Measurements from ENCODE around the gene ITGB3BP. TPM values are rescaled to one million over a fixed set of nuclear protein-coding genes. Genes with fewer than 3 reads are reported as not detected.

The ITGB3BP gene
- total and polyA plus RNA-seq, 2 donors from 2014 or later, result 27.2 to 29.1 TPM

GRCh38 chr1:63463248-63463647 lies 59.8 kb downstream of the ITGB3BP start:
- Histone ChIP-seq H3K27me3 (ENCODE audit: control insufficient read depth, insufficient read depth, low read length) (no peaks in the 10 kb centered on the region), H3K4me1 (ENCODE audit: control insufficient read depth in 2 of 3, insufficient read depth in 2 of 3, low read depth in 1 of 3, low read length in 3 of 3) (no peaks in the 10 kb centered on the region), H3K27ac (ENCODE audit: low read depth in 2 of 2, low read length in 2 of 2) (no peak overlapping the region), H3K4me3 (ENCODE audit: low read length in 3 of 3) (no peak overlapping the region), H3K36me3 (ENCODE audit: control insufficient read depth in 2 of 3, insufficient read depth in 3 of 3, low read length in 3 of 3) (no peaks in the 10 kb centered on the region), H3K9ac (ENCODE audit: low read length in 3 of 3) (no peak overlapping the region), H3K9me3 (ENCODE audit: control insufficient read depth in 2 of 3, insufficient read depth in 1 of 3, low read length in 3 of 3) (peaks cover 0 to 6% (median 0%) of the 10 kb centered on the region in 3 donors)
- intact Hi-C loops (cut with DNase I), result no loop called here
- DNase-seq, result no peak
- no peak for TF ChIP-seq CTCF (IDR thresholded peaks at IDR 0.05; ENCODE audit: borderline replicate concordance, extremely low read depth, insufficient read depth)
- no peak for FAIRE-seq

GRCh38 chr1:63461661-63462230 lies 61.3 kb downstream of the ITGB3BP start:
- no peak overlapping the region for H3K27ac ChIP-seq (ENCODE audit: low read depth in 2 of 2, low read length in 2 of 2)
- no peak overlapping the region for H3K9ac ChIP-seq (ENCODE audit: low read length in 3 of 3)
- no peaks in the 10 kb centered on the region for H3K4me1 ChIP-seq (ENCODE audit: control insufficient read depth in 2 of 3, insufficient read depth in 2 of 3, low read depth in 1 of 3, low read length in 3 of 3)
- H3K27me3 ChIP-seq (ENCODE audit: control insufficient read depth, insufficient read depth, low read length), result no peaks in the 10 kb centered on the region
- no peak for DNase-seq
- TF ChIP-seq CTCF (IDR thresholded peaks at IDR 0.05; ENCODE audit: borderline replicate concordance, extremely low read depth, insufficient read depth), result no peak
- intact Hi-C loops (cut with DNase I), result no loop called here
- H3K36me3 ChIP-seq (ENCODE audit: control insufficient read depth in 2 of 3, insufficient read depth in 3 of 3, low read length in 3 of 3), result no peaks in the 10 kb centered on the region
- no peak overlapping the region for H3K4me3 ChIP-seq (ENCODE audit: low read length in 3 of 3)
- peaks cover 0 to 6% (median 0%) of the 10 kb centered on the region in 3 donors for H3K9me3 ChIP-seq (ENCODE audit: control insufficient read depth in 2 of 3, insufficient read depth in 1 of 3, low read length in 3 of 3)
- no peak for FAIRE-seq

GRCh38 chr1:63458750-63459149 lies 64.3 kb downstream of the ITGB3BP start:
- H3K9ac ChIP-seq (ENCODE audit: low read length in 3 of 3), result no peak overlapping the region
- no peak for TF ChIP-seq CTCF (IDR thresholded peaks at IDR 0.05; ENCODE audit: borderline replicate concordance, extremely low read depth, insufficient read depth)
- FAIRE-seq (no peak), DNase-seq (no peak)
- intact Hi-C loops (cut with DNase I), result no loop called here
- H3K27ac ChIP-seq (ENCODE audit: low read depth in 2 of 2, low read length in 2 of 2), result no peak overlapping the region
- H3K36me3 ChIP-seq (ENCODE audit: control insufficient read depth in 2 of 3, insufficient read depth in 3 of 3, low read length in 3 of 3), result no peaks in the 10 kb centered on the region
- peaks cover 0 to 6% (median 0%) of the 10 kb centered on the region in 3 donors for H3K9me3 ChIP-seq (ENCODE audit: control insufficient read depth in 2 of 3, insufficient read depth in 1 of 3, low read length in 3 of 3)
- no peaks in the 10 kb centered on the region for H3K27me3 ChIP-seq (ENCODE audit: control insufficient read depth, insufficient read depth, low read length)
- no peak overlapping the region for H3K4me3 ChIP-seq (ENCODE audit: low read length in 3 of 3)
- no peaks in the 10 kb centered on the region for H3K4me1 ChIP-seq (ENCODE audit: control insufficient read depth in 2 of 3, insufficient read depth in 2 of 3, low read depth in 1 of 3, low read length in 3 of 3)

GRCh38 chr1:63454269-63454668 lies 68.8 kb downstream of the ITGB3BP start:
- no peak for FAIRE-seq
- intact Hi-C loops (cut with DNase I), result no loop called here
- no peak overlapping the region for H3K4me3 ChIP-seq (ENCODE audit: low read length in 3 of 3)

More at GRCh38 chr1:63454269-63454668, 68.8 kb downstream of the ITGB3BP start:
- no peaks in the 10 kb centered on the region for H3K9me3 ChIP-seq (ENCODE audit: control insufficient read depth in 2 of 3, insufficient read depth in 1 of 3, low read length in 3 of 3)
- DNase-seq, result peak in 2 of 5 donors; percentile 4 to 18
- no peaks in the 10 kb centered on the region for H3K36me3 ChIP-seq (ENCODE audit: control insufficient read depth in 2 of 3, insufficient read depth in 3 of 3, low read length in 3 of 3)
- no peak overlapping the region for H3K27ac ChIP-seq (ENCODE audit: low read depth in 2 of 2, low read length in 2 of 2)
- no peak overlapping the region for H3K9ac ChIP-seq (ENCODE audit: low read length in 3 of 3)
- no peak for TF ChIP-seq CTCF (IDR thresholded peaks at IDR 0.05; ENCODE audit: borderline replicate concordance, extremely low read depth, insufficient read depth)
- H3K27me3 ChIP-seq (ENCODE audit: control insufficient read depth, insufficient read depth, low read length), result no peaks in the 10 kb centered on the region
- no peaks in the 10 kb centered on the region for H3K4me1 ChIP-seq (ENCODE audit: control insufficient read depth in 2 of 3, insufficient read depth in 2 of 3, low read depth in 1 of 3, low read length in 3 of 3)
